Epithelial cell of alveolus of lung (primary cell): ENCODE data around the gene OVOL3. TPM values are rescaled to one million over a fixed set of nuclear protein-coding genes. Genes with fewer than 3 reads are reported as not detected.

Experiments used
- total RNA-seq: library from RNA; depleted of rRNA; stranded (reverse); fragments of >200 nt; gene quantifications from 2 replicates; pipeline ENCODE4 v1.2.1, GENCODE V29; 2015

The OVOL3 gene
- not detected in 2 replicates for total RNA-seq

GRCh38 chr19:36110487-36111199 is at the start of gene OVOL3:
Gene OVOL3, plus strand, starts transcription at chr19:36111143. Its CDS starts 60 bp downstream, at chr19:36111203.

GRCh38 chr19:36114721-36115452 is 3.9 kb downstream of the OVOL3 start, which contains the start of gene POLR2I:
Gene POLR2I, minus strand, starts transcription at chr19:36114875. Its CDS starts 19 bp downstream, at chr19:36114856.

GRCh38 chr19:36115453-36116343 is 4.8 kb downstream of the OVOL3 start, which contains the start of gene TBCB:
Gene TBCB, plus strand, starts transcription at chr19:36115468. Its CDS starts 93 bp downstream, at chr19:36115561.

DNA sequence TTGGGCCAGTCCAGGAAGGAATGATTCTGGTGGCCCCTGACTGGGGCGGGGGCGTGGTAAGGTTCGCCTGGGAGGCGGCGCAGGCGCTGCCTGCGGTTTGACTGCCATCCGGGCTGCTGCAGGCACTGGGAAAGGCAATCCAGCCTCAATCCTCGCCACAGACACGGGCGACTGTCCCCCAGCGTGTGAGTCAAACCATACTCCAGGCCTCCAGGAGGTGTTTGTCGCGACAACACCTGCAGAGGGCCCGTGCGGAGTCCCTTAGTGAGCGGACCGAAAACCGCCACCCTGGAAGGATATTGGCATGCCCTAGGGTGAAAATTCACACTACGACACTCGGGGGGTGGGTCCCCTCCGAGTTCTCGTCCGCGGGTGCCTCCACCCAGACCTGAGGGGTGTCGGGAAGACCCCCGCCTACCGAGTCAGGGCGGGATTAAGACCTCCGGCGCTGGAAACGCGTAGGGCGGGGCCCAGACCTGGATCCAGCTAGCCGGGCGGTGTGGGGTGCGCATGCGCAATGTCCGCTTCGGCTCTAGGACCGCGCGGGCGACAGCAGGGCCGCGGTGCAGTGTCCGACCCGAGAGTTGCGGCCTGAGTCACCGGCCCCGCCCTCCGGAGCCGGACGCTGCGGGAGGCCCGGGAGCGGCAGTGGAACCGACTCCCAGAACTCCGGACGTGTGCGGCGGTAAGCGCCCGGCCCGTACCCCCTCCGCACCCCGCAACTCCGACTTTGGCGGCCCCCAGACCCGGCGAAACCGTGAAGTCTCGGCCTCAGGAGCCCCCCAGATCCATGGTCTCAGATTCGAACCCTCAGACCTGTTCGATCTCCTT is 28.7 kb downstream of the OVOL3 start, which contains the start of gene CAPNS1:
Gene CAPNS1, plus strand, starts transcription at position 594 of the 831 bp plus-strand sequence. CDS start 946 bp downstream, outside the sequence.

DNA sequence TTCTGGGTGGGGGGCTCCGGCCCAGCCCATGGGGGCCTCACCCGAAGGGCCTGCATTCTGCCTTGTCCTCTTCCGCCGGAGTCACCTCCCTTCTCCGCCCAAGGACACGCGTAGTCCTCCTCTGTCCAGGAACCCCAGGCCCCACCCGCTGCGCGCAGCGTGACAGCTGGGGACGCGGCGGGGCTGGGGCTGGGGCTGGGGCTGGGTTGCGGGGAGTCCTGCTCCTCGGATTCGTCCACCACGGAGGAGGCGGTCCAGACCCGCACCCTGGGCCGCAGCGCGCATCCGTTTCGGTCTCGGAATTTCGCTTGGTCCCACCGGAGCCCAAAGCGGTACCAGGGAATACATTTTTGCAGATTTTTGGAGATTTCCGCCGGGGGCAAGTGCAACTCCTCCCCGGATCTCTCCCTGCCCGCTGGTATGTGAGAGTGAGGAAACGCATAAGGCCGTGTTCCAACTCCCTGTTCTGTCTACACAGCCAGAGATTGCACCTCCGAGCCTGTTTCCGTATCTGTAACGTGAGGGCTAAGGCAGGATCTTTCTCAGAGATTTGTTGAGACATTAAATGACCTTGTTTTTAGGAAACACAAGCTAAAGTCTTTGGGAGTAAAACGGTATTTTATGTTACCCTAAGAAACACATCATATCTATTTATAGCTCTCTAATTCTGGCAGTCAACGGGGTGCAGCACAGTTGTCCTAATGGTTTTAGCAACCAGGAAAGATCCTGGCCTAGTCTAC is 41.6 kb downstream of the OVOL3 start, which contains the start of gene COX7A1:
Gene COX7A1, minus strand, starts transcription at position 96 of the 740 bp plus-strand sequence. Its CDS starts 40 bp downstream, at position 56.

Other genes with a start within 250 kb of the OVOL3 start
- gene APLP1, start 242.6 kb upstream of the OVOL3 start, total RNA-seq, result 12.8 and 17.3 TPM in 2 replicates
- gene NFKBID, start 210.6 kb upstream of the OVOL3 start, total RNA-seq, result 2.6 and 3.7 TPM in 2 replicates
- not detected in 2 replicates for gene HCST, start 208.6 kb upstream of the OVOL3 start, total RNA-seq
- not detected in 2 replicates for gene TYROBP, start 202.8 kb upstream of the OVOL3 start, total RNA-seq
- gene LRFN3, start 174.8 kb upstream of the OVOL3 start, total RNA-seq, result 8.5 and 13.9 TPM in 2 replicates
- 35.6 and 42.5 TPM in 2 replicates for gene SDHAF1, start 116.0 kb upstream of the OVOL3 start, total RNA-seq
- 0.08 and 1.2 TPM in 2 replicates for gene SYNE4, start 102.3 kb upstream of the OVOL3 start, total RNA-seq
- 38.8 and 39.5 TPM in 2 replicates for gene ALKBH6, start 96.9 kb upstream of the OVOL3 start, total RNA-seq
- gene CLIP3, start 78.3 kb upstream of the OVOL3 start, total RNA-seq, result 14.1 and 36.4 TPM in 2 replicates
- gene THAP8, start 56.9 kb upstream of the OVOL3 start, total RNA-seq, result 5.3 and 7.9 TPM in 2 replicates
- 1.0 and 5.0 TPM in 2 replicates for gene WDR62, start 56.2 kb upstream of the OVOL3 start, total RNA-seq
- gene POLR2I, start 3.7 kb downstream of the OVOL3 start, total RNA-seq, result 20.4 and 69.3 TPM in 2 replicates
- 137 and 315 TPM in 2 replicates for gene TBCB, start 4.3 kb downstream of the OVOL3 start, total RNA-seq
- gene CAPNS1, start 28.9 kb downstream of the OVOL3 start, total RNA-seq, result 155 and 343 TPM in 2 replicates
- 14.1 and 22.6 TPM in 2 replicates for gene COX7A1, start 41.3 kb downstream of the OVOL3 start, total RNA-seq
- 1.4 and 3.1 TPM in 2 replicates for gene ZNF565, start 103.5 kb downstream of the OVOL3 start, total RNA-seq
- gene ZNF146, start 104.0 kb downstream of the OVOL3 start, total RNA-seq, result 65.7 and 108 TPM in 2 replicates